ENCODE data around the gene PPP1R3C.

DNA sequence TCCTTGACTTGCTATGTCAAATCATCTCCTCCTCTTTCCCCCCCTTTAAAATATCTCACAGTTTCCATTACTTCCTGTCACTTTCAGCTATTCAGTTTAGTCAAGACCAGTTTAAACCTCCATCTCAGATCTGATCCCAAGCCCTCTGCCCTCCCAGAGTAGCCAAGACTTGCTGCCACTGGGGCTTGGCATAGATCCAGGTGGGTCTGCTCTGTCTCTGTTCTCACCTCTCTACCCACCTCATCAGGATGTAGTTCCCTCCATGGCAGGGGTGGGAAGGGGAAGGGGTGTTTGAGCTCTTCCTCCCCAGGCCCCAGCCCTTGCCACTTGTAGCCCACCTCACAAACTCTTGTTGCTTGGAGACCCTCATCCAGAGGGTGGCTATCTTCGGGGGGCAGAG lies 22.0 kb downstream of the PPP1R3C start:
- TF ChIP-seq EZH2 (IDR thresholded peaks at IDR 0.05) (no peak), EZH2phosphoT487 (IDR thresholded peaks at IDR 0.05) (no peak)
- TF ChIP-seq, protein P1, sequence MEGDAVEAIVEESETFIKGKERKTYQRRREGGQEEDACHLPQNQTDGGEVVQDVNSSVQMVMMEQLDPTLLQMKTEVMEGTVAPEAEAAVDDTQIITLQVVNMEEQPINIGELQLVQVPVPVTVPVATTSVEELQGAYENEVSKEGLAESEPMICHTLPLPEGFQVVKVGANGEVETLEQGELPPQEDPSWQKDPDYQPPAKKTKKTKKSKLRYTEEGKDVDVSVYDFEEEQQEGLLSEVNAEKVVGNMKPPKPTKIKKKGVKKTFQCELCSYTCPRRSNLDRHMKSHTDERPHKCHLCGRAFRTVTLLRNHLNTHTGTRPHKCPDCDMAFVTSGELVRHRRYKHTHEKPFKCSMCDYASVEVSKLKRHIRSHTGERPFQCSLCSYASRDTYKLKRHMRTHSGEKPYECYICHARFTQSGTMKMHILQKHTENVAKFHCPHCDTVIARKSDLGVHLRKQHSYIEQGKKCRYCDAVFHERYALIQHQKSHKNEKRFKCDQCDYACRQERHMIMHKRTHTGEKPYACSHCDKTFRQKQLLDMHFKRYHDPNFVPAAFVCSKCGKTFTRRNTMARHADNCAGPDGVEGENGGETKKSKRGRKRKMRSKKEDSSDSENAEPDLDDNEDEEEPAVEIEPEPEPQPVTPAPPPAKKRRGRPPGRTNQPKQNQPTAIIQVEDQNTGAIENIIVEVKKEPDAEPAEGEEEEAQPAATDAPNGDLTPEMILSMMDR (IDR thresholded peaks at IDR 0.05) = no peak
